HG03565 (cell line): ENCODE data around the gene PGM2L1.
"Not testable (repeated sequence)": the region's sequence is repeated elsewhere in the genome, so short reads cannot be mapped to it uniquely, and the experiment has no call there.

Experiments
- ATAC-seq: cut with Tn5 transposase; IDR thresholded peaks from one replicate; pipeline ENCODE4 v1.9.1; 2021; ENCODE audit warnings: mild to moderate bottlenecking, moderate library complexity; ENCODE audit not compliant: unreplicated experiment

The PGM2L1 gene

DNA sequence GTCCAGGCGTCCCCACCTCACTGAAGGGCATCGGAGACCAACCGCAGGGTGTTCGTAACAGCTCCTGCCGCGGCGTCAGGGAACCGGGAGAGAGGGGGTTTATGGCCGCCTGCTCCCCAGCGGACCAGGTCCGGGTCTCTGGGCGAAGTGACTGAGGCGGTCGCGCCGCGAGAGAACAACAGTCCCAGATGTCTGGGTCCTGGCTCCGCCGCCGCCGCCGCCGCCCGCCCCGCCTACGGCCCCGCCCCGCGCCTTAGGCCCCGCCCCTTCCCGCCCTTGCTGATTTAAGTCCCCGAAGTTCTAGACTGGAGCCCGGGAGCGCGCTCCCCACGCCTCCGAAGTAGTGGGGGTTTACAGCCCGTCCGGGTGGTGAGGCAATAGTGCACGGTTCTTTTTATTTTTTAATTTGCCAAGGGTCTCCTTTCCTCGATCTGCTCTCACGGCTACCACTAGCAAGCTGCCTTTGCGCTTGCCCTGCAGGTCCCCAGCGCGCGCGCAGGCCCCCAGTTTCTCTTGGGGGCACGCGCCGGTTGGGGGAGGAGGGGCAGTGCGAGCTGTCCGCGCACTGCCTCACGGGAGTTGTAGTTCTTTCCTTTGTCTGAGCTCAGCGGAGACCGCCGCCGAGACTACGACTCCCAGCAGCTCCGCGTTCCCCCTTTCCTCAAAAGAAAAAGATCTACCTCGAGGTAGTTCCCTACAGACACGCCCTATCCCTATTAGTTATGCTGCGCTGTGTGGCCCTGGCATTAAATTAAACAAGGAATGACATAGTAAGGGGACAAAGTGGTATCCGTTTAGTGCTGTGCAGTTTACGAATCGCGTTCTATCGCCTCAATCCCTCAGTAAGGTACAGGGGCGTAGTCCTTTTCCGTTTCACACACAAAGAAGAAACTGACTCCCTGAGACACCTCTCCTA lies at the start of gene PGM2L1:
Gene PGM2L1, minus strand, starts transcription at position 190 of the 916 bp plus-strand sequence. CDS start 272 bp downstream, outside the sequence.
- peak; percentile 94 for ATAC-seq

DNA sequence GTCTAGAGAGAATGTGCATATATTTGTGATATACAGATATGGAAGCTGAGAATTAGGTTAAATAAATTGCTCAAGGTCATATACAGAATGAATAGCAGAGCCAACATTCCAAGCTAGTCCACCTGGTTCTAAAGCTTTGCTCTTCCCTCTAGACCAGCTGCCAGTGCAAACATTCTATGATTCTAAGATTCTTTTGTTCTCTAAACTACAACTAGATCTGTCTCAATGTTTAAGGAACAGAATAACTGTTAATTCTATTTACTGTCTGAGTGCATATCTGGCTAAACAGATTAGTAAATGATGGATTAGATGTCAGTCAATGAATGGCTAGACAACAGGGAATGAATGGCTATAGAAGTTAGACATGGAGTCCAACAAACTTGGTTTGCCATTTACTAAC lies 49.5 kb upstream of the PGM2L1 start:
- no peak for ATAC-seq

DNA sequence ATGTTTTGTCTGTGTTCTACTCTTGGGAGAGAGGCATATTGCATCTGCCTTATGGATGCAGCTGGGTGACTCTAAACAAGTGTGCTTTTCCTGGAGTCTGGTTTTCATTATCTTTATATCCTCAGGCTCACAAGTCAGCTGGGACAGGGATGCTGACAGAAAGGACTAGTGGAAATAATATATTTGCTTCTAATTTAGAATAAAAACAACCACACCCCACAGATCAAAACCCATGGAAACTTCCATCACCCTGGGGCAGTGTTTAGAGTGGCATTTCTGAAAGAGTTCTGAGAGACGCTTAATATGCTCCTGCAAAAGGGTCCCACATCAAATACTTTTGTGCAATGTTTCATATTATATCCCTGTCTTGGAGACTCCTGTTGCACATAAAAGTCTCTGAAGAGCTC lies 48.3 kb upstream of the PGM2L1 start:
- ATAC-seq = no peak

DNA sequence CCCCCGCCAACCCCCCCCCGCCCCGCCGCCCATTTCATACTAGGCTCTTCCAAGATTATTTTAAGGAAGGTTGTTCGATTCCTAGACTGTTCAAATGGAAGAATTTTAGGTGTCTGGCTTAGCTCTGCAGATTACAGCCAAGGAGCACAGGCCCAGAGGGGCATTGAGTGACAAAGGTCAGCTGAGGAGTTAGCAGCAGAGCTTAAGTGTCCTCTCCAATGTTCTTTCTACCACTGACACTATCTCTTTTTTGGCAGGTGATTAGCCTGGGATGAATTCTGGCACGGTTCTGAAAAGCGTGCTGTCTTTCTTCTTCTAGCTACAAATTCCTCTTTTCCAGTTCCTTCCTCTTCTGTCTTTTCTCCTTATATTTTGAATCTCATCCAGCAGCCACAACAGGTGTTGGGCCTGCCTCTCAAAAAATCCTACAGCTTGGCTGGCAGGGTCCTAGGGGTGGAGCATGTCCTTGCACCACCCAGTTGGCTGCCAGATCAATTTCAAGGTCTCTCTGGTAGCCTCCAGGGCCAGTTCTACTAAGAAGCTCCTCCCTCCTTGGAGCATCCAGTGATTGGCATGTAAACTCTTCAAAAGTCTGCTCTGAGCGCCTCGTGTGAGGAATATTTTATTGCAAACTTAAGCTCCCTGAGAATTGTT lies 46.1 kb upstream of the PGM2L1 start:
- ATAC-seq = no peak

DNA sequence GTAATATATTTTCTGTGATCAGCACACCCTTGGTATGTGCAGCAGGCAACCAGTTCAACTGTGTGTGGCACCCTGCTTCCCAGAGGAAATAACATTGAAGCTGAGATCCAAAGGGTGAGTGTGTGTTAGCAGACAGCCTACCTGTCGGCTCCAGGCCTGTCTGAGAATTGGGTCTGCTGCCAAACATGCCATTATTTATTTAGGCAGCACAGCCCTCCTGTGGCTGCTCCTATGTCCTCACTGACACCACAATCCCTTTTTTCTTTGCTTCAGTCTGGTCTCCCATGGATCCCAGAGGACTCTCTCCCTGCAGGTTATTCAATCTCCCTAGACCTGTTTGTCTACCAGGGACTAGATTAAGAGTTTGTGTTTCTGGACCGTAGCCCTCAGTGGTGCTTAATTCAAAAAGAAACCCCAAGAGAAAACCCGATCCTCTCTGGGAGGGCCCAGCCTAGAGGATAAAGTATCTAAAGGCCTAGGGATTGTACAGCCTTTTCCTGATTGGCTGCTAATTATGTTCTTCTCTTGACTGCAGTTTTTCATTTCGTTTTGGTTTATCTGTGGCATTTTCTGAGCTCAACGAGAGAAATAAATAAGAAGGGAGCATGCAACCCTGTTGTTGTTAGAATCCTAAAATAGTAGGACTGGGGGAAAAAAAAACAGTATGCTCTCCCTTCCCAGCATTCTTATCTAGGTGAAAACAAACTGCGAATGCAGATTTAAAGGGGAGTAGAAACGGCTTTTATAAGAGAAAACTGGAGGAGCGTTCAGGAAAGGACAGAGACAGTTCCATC lies 45.0 kb upstream of the PGM2L1 start:
- no peak for ATAC-seq

DNA sequence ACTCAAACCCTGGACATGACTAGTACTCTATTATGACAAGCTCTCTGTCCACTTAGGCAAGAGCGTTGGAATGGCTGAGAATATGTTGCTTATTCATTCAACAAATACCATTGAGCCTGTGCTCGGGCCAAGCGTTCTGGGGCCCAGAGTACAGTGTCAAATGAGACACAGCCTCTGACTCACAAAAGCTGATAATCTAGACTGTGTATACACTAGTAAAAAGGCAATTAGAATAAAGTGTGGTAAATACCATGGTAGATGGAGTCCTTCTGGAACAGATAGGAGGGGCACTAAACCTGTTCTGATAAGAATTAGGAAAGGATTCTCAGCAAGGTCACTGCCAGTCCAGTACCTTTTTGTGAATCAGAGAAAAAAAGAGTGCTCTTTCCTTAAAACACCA lies 44.4 kb upstream of the PGM2L1 start:
- no peak for ATAC-seq

DNA sequence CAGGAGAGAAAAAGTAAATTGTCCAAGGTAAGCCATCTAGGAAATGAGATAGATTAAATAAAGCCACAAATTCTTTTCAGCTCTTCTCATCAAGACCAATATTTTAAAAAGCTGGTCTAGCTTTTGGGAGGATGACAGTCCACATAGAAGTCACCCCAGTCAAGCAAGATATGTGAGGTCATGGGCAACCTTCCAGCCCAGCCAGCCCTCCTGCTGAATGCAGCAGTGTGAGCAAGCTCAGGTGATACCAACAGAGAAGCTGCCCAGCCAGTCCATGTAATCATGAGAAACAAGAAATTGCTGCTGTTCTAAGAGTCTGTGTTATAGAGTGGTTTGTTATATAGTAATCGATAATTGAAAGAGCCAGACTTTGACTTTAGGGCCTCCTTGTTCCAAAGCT lies 40.4 kb upstream of the PGM2L1 start:
- no peak for ATAC-seq

DNA sequence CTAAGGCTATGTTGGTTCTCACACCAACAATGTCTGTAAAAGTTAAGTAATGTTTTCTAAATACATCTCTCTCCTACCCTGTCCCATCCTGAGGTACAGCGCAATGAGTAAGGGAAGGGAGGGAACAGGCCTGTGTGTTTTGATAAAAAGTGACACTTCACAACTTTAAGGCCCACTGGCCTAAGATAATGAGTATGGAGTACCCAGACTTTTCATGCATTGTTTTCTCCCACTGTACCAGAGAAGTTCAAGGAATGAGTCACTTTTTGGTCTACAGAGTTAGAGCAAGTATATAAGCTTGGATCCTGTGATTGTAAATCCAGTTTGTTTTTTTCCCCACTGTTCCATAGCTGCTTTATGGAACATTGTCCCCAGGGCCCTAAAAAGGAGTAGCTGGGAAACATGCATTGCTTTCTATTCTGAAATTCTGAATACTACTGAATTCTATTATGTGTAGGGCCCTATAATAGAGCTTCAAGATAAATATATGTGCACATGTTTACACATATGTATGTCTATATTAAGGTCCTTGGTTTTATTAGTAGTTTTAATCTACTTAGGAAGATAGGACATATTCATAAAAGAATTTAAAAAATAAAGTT lies 39.3 kb upstream of the PGM2L1 start:
- ATAC-seq = no peak

DNA sequence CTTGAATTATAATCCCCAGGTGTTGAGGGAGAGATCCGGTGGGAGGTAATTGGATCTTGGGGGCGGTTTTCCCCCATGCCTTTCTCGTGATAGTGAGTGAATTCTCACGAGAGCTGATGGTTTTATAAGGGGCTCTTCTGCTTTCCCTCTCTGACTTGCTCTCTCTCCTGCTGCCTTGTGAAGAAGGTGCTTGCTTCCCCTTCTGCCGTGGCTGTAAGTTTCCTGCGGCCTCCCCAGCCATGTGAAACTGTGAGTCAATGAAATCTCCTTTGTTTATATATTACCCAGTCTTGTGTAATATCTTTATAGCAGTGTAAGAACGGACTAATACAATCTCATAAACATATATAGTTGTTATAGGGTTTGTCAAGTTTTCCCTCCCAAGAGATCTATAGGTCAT lies 36.3 kb upstream of the PGM2L1 start:
- no peak for ATAC-seq

DNA sequence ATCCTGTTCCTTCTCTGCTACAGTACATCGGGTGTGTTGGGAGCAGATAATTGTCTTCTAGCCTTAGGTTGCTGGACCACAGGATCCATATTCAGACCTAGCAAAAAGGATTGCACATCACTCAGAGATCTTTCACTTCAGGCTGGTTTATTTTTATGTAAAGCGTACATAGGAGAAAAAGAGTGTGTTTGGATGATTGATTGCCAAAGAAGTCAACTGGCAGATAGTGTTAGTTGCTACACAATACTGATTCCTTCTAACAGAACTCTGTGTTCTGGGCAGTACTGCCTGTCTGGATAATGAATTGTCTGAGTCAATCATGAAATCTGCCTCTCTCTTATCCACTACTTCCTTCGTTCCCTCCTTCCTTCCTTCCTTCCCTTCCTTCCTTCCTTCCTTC lies 31.0 kb upstream of the PGM2L1 start:
- no peak for ATAC-seq

DNA sequence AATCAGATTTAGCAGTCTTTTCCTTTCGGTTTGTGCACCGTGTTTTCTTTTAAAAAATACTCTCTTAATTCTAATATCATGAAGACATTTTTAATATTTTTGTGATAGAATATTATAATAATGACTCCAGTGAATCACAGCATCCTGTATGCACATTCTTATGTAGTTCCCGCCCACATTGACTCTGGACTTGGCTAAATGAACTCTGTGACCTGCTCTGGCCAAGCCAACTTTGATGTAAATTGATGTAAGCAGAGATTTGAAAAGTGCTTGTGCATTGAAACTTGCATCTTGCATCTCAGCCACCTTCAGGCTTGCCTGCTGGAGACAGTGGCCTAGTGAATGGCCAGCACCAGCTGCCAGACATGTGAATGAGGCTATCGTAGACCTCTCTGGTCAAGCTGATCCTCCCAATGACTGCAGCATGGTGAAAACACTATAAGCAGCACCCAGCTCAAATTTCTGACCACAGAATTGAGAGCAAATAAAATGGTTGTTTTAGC lies 29.2 kb upstream of the PGM2L1 start:
- no peak for ATAC-seq

DNA sequence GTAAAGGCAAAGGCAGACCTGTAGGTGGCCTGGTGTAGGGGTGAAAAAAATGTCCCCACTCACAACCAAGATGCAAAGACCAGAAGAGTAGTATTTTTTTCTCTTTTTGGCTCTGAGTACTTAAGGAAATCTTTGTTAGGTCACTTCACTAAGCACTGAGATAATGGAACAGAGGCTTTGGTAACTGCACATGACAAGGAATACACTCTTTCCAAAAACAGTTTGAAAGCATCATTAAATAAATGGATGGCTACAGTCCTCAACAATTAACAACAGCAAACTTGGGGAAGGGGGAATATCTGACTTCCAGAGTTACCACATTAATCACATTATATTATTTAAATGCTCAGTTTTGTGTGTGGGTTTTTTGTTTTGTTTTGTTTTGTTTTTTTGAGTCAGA lies 26.9 kb upstream of the PGM2L1 start:
- no peak for ATAC-seq

DNA sequence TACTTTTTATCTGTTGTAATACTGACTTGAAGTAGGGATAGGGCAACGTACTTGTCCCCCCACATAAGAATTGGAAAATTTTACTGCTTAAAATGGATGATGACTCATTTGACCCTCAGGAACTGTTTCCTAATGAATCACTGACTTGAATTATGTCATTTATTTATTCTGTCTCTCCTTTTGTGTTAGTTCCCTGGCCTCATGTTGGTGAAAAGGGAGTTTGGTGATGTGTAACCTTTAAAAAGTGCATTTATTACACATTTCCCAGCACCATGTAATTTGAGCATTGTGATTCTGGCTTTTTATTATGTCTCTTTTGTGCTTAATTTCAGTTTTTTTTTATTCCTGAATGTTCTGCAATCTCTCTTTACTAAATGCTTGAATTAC lies 20.3 kb upstream of the PGM2L1 start:
- ATAC-seq = no peak

DNA sequence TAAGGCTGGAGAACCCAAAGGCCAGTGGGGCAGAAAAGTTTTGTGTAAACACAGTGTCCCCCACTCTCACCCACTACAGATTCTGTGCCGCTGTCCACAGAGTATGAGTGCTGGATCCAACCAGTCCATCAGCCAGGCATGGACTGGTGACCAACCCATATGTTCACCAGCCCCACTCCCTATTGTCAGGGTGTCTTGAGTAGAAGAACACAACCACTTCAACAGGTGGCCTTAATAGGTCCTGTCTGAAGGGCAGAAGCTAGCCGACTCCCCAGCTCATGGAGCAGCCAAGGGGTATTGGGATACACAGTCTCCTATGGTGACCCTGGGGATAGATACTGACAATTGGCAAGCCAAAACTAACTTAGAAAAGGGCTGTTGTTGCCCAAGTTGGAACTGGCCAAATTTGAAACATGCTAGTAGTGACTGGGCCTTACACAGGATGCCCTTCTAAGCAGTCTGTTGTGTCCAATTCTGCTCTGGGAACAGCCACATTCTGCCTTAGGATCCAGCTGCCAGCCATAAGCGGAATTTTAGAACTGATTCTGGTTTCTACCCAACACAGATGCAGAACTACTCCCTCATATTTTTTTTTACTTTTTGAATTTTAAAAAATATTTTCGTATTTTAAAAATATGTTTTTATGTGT lies 19.8 kb upstream of the PGM2L1 start:
- no peak for ATAC-seq

DNA sequence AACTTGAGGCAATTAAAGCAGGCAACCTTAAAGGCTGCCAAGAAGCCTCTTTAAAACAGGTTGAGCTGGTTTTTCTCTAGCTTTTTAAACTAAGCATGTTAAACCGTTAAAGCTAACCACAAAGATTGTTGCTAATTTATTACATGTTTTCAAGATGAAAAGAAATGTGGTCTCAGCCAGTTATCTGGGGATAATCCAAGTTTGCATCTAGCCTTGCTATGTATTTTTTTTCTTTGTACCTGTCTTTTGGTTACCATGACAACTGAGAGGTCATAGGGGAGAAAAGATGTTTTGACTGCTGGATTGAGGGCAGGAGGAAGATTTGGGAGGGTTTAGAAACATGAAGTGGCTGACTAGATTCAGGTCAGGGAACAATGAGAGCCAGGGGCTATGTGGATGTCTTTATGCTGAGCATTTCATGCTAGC lies 19.2 kb upstream of the PGM2L1 start:
- ATAC-seq = no peak

DNA sequence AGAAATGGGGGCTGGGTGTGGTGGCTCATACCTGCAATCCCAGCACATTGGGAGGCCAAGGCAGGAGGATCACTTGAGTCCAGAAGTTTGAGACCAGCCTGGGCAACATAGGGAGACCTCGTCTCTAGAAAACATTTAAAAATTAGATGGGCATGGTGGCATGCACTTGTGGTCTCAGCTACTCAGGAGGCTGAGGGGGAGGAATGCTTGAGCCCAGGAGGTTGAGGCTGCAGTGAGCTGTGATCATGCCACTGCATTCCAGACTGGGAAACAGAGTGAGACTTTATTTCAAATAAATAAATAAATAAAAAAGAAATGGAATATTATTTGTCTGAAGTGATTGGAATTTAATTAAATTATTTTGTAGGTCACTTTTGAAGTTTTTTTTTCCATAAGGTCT lies 18.7 kb upstream of the PGM2L1 start:
- not testable (repeated sequence) for ATAC-seq

DNA sequence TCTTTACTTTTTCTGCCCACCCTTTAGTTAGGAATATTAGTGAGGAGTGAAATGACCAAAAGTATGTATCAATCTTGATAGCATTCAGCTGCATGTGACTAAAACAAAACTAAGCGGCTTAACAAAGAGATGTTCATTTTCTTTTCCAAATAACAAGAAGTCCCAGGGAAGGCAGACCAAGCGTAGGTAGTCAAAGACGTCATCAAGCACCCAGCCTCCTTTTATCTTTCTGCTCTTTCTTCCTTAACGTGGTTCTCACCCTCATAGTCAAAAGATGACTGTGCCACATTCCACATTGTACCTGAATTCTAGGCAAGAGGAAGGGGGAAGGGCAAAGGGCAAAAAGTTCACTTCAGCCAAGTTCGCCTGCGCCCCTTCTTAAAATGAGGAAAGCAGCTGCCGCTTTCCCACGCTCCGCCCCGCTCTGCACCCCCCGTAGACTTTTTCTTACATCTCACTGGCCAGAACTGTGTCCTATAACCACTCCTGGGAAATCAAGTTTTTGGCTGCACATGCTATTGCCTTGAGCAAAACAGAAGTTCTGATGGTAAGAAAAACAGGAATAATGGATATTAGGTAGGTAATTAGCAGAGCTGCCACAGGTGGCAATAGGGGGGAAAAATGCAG lies 14.6 kb upstream of the PGM2L1 start:
- ATAC-seq = no peak

DNA sequence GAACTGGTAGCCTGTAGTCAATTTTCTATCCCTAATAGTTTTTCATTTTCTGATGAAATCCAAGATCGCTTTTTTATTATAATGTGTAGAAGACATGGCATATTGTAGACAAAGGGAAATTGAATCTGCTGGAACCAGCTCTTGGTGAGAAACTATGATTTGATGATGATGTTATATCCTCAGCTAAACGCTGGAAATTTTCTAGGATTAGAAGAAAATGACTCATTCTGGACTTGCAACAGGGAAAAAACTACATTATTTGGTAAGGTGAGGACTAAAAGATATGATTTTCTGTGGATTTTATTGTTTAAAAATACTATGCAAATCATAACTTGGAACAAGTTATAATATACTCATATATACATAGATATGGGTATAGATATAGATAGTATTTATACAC lies 14.1 kb upstream of the PGM2L1 start:
- no peak for ATAC-seq

DNA sequence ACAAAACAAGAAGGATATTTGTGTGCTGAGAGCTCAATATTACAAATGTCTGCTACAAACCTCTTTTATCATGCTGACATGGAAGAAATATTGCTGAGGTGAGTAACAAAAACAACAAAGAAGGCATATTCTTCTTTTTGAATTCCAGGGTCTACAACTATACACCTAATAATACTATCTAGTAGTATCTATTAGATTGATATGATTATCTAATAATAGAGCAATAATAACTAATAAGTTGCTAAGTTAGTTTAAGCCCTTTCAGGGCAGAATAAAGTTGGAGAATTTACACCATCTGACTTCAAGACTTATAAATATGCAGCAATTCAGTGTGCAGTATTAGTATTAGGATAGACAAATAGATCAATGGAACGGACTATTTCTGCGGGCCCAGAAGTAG lies 11.4 kb upstream of the PGM2L1 start:
- ATAC-seq = no peak
